ENCODE data around the gene SLC2A10.

Gene SLC2A10

DNA sequence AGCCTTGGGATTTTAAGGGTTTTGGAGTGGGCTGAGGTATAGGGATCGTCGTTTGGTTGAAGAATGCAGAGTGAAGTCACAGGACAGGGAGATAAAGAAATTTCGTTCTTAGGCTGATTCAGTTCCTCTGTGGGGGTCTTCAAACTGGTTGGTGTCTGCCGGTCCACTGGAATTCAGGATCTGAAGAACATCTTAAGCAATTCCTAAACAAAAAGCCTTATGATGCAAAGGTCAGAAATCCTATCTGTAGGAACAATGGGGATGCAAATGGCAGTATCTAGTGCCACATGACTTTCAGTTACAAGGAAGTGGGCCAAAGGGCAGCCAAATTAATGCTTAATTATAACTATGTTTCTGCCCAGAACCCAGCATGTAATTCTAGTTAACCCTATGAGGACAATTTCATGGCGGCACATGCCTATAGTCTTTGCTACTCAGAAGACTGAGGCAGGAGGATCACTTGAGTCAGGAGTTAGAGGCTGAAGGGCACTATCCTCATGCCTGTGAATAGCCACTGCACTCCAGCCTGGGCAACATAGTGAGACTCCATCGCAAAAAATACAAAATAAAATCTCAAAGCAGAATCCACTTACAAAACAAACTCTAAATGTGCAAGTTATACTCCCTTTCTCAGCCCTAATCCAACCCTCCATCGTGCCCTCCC lies 4.6 kb upstream of the SLC2A10 start:
- DNase-seq = no peak

DNA sequence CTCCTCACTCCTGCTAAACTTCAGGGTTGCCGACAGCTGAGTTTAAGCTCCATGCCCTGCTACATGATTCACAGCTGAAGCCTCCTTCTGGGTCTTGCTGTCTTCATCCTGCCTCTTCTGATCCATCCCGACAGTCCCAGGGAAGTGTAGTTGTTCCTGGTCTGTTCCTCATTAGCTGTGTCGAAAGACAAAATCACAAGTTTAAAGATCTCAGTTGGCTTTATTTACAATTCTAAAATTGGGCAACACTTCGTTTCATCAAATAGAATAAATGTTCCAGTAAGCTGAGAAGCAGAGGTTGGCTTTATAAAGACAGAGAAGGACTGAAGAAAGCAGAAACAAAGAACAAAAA lies 4.1 kb upstream of the SLC2A10 start:
- DNase-seq = no peak

- no peak for DNase-seq
These were observed 3.2 kb upstream of the SLC2A10 start for GRCh38 chr20:46706242-46706641.

DNA sequence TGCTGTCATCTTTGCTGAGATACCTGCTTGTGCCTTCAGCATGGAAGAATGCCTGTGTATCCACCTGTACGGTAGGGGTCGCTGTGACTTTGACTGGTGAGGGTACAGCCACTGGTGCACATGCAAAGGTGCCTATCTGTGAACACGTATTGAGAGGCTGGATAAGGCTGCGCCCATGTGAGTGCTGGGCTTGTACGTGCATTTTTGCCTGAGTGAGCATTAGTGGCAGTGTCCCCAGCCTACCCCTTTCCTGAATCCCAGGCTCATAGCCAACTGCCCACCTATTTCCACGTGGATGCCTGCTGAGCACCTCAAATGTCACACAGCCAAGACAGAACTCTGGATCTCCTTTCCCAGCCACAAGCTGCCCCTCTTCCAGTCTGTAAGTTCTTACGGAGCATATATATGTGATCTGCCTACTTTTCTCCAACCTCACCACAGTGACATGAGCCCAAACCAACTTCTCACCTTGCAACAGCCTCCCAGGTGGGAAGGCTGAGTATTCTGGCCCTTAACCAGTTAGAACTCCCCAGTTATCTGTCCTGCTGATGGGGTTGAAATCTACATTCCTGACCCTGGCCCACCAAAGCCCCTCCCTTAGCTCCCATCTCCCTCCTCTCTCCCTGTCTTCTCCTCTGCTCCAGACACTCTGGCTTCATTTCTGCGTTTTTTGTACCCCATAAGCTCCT lies 1.1 kb upstream of the SLC2A10 start:
- DNase-seq = no peak

- no peak for DNase-seq
These were observed 392 bp upstream of the SLC2A10 start for GRCh38 chr20:46709055-46709458.

GRCh38 chr20:46710153-46710913 lies 884 bp downstream of the SLC2A10 start:
- DNase-seq = no peak

DNA sequence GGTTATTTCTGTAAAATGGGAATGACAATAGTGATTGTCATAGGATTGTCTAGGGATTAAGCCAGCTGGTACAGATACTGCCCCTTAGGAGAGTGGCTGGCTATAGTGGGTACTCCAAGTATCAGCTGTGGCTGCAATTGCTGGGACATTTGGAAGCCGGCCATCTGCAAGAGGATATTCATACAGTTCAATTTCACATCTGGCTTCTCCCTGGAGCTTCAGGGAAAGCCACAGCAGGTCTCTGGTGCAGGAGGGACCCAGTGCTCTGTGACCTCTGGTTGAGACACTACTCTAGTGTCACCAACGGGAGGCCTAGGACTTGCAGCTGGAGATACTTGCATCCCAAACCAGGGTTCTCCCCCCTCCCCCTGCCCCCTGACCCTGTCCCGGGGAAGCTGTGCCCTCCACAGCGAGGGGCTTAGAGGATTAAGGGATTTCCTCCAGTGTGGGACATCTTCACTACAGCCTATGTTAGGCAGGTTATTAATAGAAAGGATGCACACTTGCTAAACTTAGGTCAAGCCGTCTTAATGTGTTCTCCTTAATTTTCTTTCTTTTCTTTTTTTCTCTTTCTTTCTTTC lies 2.7 kb downstream of the SLC2A10 start:
- no peak for DNase-seq

DNA sequence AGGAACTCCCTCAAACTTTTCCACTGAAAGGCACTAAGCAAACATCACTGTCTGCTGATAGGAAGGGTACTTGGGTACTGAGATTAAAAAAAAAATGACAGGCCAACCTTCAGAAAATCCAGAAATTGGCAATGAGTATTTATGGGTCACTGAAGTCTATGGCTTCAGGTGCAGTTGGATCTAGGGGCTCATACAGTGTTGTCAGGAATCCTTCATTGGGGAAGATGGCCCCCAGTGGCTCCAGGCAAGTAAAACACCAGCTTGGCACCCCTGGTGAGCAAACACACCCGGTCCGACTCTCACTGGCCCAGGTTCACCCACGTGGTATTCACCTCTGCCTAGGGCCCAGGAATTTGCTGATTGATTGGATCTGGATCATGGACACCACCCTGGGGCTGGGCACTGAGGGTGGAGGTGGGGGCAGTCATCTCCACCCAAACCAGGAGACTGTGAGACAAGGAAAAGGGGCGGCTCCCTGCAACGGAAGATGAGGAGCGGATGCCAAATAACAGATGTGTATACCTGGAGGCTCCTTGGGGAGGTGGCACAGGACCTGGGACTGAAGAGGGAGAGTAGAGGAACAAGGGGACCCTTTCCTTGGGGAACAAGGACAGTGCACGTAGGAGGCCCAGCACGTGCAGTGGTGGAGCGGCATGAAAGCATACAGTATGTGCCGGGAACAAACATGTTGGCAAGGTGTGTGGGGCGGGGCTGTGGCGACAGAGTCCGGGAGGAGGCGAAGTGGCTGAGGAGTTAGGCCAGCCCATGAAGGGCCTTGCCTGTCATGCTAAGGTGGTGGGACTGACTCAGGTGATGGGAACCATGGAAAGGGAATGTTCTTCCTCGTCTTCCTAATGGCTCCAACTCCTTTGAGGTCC lies 4.7 kb downstream of the SLC2A10 start:
- no peak for DNase-seq

- DNase-seq = no peak
These were observed 5.9 kb downstream of the SLC2A10 start for GRCh38 chr20:46715292-46715756.

- no peak for DNase-seq
These were observed 8.5 kb downstream of the SLC2A10 start for GRCh38 chr20:46717818-46718541.

GRCh38 chr20:46720019-46720418 lies 10.6 kb downstream of the SLC2A10 start:
- DNase-seq = no peak

GRCh38 chr20:46720776-46721425 lies 11.5 kb downstream of the SLC2A10 start:
- DNase-seq = no peak

- no peak for DNase-seq
These were observed 12.0 kb downstream of the SLC2A10 start for GRCh38 chr20:46721476-46721875.

GRCh38 chr20:46722450-46722849 lies 13.0 kb downstream of the SLC2A10 start:
- DNase-seq = no peak

DNA sequence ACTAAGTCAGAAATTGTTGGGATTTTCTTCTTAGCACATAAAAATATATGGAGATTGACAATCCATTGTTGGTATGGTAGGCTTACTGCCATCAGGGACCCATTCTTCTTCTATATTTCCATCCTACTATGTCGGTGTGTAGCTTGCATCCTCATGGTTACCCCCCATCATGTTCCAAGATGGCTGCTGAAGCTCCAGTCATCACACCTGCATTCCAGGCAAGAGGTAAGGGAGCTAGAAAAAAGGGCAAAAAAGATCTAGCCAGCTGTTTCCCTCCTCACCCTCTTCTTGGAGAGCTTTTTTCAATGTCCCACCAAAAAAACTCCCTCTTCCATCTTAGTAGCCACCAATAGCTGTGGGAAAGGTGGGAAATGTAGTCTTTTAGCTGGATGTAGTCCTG lies 13.6 kb downstream of the SLC2A10 start:
- no peak for DNase-seq

DNA sequence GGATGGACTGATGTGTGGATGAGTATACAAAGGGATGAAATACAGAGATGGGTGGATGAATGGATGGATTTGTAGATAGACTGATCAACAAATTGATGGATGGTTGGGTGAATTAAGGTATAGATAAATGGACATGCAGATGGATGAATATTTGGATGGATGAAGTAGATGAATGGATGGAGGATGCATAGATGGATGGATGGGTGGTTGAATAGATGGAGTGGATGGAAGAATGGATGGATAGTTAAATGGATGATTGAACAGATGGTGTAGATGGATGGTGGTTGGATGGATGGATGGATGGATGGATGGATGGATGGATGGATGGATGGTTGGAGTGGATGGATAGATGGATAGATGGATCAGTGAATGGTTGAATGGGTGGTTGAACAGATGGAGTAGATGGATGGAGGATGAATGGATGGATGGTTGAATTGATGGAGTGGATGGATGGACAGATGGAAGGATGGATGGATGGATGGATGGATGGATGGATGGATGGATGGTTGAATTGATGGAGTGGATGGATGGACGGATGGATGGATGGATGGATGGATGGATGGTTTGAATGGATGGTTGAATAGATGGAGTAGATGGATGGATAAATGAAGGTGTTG lies 15.0 kb downstream of the SLC2A10 start:
- no peak for DNase-seq

DNA sequence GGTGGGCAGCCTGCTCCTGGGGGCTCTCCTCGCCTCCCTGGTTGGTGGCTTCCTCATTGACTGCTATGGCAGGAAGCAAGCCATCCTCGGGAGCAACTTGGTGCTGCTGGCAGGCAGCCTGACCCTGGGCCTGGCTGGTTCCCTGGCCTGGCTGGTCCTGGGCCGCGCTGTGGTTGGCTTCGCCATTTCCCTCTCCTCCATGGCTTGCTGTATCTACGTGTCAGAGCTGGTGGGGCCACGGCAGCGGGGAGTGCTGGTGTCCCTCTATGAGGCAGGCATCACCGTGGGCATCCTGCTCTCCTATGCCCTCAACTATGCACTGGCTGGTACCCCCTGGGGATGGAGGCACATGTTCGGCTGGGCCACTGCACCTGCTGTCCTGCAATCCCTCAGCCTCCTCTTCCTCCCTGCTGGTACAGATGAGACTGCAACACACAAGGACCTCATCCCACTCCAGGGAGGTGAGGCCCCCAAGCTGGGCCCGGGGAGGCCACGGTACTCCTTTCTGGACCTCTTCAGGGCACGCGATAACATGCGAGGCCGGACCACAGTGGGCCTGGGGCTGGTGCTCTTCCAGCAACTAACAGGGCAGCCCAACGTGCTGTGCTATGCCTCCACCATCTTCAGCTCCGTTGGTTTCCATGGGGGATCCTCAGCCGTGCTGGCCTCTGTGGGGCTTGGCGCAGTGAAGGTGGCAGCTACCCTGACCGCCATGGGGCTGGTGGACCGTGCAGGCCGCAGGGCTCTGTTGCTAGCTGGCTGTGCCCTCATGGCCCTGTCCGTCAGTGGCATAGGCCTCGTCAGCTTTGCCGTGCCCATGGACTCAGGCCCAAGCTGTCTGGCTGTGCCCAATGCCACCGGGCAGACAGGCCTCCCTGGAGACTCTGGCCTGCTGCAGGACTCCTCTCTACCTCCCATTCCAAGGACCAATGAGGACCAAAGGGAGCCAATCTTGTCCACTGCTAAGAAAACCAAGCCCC lies 16.0 kb downstream of the SLC2A10 start:
- no peak for DNase-seq

- DNase-seq = no peak
These were observed 22.3 kb downstream of the SLC2A10 start for GRCh38 chr20:46731770-46732169.

DNA sequence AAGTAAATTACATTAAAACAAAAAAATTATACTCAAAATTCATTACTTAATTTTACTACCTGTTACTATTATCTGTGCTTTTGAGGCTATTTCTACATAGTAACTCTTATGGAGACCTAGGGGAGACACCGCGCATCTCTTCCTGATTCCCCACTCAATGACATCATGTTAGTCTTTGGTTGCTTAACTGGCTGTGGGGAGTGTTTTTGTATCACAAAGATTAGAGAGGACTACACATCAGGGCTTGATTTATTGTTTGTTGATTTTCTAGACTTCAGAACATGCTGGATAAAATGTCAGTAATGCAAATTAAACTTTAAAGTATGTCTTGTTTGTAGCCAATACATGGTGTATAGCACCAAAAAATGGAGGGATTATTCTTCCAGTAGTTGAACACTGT lies 26.0 kb downstream of the SLC2A10 start:
- DNase-seq = no peak

All from DMS79 (cell line).